Progenitor cell of endocrine pancreas (in vitro differentiated cells): ENCODE results near the gene IER3IP1. TPM values are rescaled to one million over a fixed set of nuclear protein-coding genes. Genes with fewer than 3 reads are reported as not detected.

Experiments
- DNase-seq: peaks from one replicate; pipeline ENCODE4 v3.0.0; 2021; ENCODE audit warnings: low spot score; ENCODE audit not compliant: unreplicated experiment
- H3K27ac Mint-ChIP-seq: 2 replicates; pipeline ENCODE4 v1.8.0; 2021; ENCODE audit warnings: mild to moderate bottlenecking, moderate library complexity, mixed read lengths
- H3K27me3 Mint-ChIP-seq: 2 replicates; pipeline ENCODE4 v1.8.0; 2021; ENCODE audit warnings: mixed read lengths
- H3K36me3 Mint-ChIP-seq: 2 replicates; pipeline ENCODE4 v1.8.0; 2022; ENCODE audit warnings: mixed read lengths; ENCODE audit not compliant: insufficient read depth
- H3K4me1 Mint-ChIP-seq: 2 replicates; pipeline ENCODE4 v1.8.0; 2021; ENCODE audit warnings: low read depth, mixed read lengths
- H3K4me3 Mint-ChIP-seq: 2 replicates; pipeline ENCODE4 v1.8.0; 2021; ENCODE audit warnings: low read depth, mild to moderate bottlenecking, moderate library complexity, mixed read lengths
- H3K9me3 Mint-ChIP-seq: 2 replicates; pipeline ENCODE4 v1.8.0; 2021; ENCODE audit warnings: low read depth, mixed read lengths
- long read RNA-seq: library from polyadenylated mRNA; unstranded; transcript quantifications from one replicate; pipeline ENCODE4 v2.0.0, GENCODE V29; 2020
- total RNA-seq: library from RNA; stranded (reverse); gene quantifications from 2 replicates; pipeline ENCODE4 v1.2.1, GENCODE V29; 2021
- TF ChIP-seq, protein P1 (sequence below): fragments of 200-600 bp; sonication (generic); IDR thresholded peaks from one replicate; pipeline ENCODE4 v1.5.0; 2021; ENCODE audit warnings: antibody characterized with exemption, mild to moderate bottlenecking; ENCODE audit not compliant: unreplicated experiment

IER3IP1 gene
- 8.4 and 9.5 TPM in 2 replicates for total RNA-seq
- long read RNA-seq, transcript IER3IP1-201 (3 exons, 3,689 nt) = major isoform, 226 of 226 reads
- long read RNA-seq, partial matches to known transcripts = 0 of 226 reads
- long read RNA-seq, other reads (novel, unspliced or antisense) = 0 of 226 reads

DNA sequence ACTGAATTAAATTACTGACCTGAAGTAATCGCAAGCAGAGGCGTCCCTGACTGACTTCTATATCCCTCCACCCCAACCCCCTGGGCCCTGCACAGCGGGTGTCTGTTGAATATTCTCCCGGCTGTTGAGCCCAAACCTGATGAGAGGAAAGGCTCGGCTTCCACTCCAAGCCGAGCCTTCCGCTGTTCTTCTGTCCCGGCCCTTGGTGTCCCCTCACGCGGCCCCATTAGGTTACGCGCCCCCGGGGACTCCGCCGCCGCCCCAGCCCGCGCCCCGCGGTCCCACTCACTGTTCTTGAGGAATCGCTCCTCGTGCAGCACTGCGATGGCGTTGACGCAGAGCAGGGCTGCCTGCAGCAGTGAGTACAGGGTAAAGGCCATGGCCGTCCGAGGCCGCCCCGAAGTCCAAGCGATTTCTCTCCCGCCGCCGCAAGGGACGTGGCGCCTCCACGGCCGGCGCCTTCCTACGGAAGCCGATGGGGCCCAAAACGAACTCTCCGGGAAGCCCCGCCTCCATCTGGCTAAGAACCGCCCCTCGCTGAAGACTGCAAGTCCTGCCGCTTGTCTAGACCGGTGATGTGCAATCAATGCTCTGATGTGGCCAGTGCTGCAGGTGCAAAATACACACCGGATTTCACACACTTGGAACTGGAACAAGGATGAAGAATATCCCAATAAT is at the start of gene IER3IP1:
Gene IER3IP1, minus strand, starts transcription at position 467 of the 678 bp plus-strand sequence. Its CDS starts 87 bp downstream, at position 380.
- Mint-ChIP-seq H3K27me3 (no peaks in the 10 kb centered on the region), H3K4me3 (peak within 1 kb of the TSS; percentile 30), H3K27ac (no peak within 1 kb of the TSS), H3K4me1 (no peaks in the 10 kb centered on the region), H3K36me3 (no peaks in the 10 kb centered on the region), H3K9me3 (no peaks in the 10 kb centered on the region)
- DNase-seq = peak; percentile 91
- TF ChIP-seq, protein P1, sequence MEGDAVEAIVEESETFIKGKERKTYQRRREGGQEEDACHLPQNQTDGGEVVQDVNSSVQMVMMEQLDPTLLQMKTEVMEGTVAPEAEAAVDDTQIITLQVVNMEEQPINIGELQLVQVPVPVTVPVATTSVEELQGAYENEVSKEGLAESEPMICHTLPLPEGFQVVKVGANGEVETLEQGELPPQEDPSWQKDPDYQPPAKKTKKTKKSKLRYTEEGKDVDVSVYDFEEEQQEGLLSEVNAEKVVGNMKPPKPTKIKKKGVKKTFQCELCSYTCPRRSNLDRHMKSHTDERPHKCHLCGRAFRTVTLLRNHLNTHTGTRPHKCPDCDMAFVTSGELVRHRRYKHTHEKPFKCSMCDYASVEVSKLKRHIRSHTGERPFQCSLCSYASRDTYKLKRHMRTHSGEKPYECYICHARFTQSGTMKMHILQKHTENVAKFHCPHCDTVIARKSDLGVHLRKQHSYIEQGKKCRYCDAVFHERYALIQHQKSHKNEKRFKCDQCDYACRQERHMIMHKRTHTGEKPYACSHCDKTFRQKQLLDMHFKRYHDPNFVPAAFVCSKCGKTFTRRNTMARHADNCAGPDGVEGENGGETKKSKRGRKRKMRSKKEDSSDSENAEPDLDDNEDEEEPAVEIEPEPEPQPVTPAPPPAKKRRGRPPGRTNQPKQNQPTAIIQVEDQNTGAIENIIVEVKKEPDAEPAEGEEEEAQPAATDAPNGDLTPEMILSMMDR = no peak

- H3K4me3 Mint-ChIP-seq = no peak overlapping the region
- H3K36me3 Mint-ChIP-seq = no peaks in the 10 kb centered on the region
- H3K27me3 Mint-ChIP-seq = peaks cover 45% of the 10 kb centered on the region
- no peaks in the 10 kb centered on the region for H3K4me1 Mint-ChIP-seq
- H3K27ac Mint-ChIP-seq = no peak overlapping the region
- DNase-seq = peak; percentile 19
- TF ChIP-seq, protein P1 = peak; percentile 86
- H3K9me3 Mint-ChIP-seq = no peaks in the 10 kb centered on the region
Observed at GRCh38 chr18:47215554-47216138, 39.5 kb upstream of the IER3IP1 start.

DNA sequence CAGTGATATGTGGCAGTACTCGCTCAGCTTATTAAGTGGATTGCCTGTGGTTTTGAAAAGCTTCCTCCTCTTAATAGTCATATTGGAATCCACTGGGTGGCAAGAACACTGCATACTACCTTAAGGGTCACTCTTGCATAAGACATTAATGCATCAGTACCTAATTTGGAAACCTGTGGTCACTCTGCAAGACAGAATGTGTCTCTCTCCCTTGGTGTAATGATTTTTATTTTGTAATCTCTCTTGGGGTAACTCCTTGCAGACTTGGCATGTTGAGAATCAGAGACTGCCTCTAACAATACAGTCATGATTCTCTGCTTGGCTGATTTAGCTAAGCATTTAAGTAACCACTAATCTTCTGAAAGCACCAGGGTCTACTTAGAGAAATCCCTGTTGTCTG is 33.0 kb upstream of the IER3IP1 start:
- Mint-ChIP-seq H3K27me3 (peaks cover 35% of the 10 kb centered on the region), H3K36me3 (no peaks in the 10 kb centered on the region), H3K27ac (no peak overlapping the region), H3K4me3 (no peak overlapping the region), H3K4me1 (no peaks in the 10 kb centered on the region), H3K9me3 (no peaks in the 10 kb centered on the region)
- TF ChIP-seq, protein P1 = no peak
- no peak for DNase-seq

DNA sequence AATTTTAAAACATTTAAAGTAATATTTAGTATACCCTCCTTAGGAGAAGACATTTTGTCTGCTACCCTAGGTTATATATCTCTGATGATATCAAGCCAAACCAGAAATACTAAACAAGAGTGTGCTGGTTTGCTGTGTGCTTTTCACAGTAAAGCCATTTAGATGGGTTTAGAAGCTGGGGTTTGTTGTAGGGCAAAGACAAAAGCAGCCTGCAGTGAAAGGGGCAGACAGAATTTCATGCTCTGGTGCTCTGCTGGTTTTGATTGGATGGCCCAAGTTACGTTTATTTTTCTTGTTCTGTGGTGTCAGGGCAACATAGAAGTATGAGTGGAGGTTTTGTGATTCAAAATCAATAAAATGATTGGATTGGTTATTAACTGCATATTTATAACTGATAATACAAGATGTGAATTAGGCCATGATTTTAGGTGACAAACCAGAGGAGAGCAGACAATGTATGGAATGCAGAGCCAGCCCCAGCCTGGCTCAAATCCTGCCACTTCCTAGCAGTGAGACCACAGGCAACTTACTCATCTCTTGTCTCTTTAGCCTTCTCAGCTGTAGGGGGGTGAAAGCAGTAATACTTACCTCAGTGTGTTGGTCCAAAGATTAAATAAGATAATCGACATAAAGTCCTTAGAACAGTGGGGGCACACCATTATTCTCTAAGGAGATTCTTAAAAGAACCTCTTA is 30.9 kb upstream of the IER3IP1 start:
- no peak overlapping the region for H3K27ac Mint-ChIP-seq
- TF ChIP-seq, protein P1 = no peak
- H3K4me1 Mint-ChIP-seq = no peaks in the 10 kb centered on the region
- no peaks in the 10 kb centered on the region for H3K9me3 Mint-ChIP-seq
- no peak for DNase-seq
- no peaks in the 10 kb centered on the region for H3K36me3 Mint-ChIP-seq
- no peak overlapping the region for H3K4me3 Mint-ChIP-seq
- H3K27me3 Mint-ChIP-seq = peaks cover 28% of the 10 kb centered on the region

DNA sequence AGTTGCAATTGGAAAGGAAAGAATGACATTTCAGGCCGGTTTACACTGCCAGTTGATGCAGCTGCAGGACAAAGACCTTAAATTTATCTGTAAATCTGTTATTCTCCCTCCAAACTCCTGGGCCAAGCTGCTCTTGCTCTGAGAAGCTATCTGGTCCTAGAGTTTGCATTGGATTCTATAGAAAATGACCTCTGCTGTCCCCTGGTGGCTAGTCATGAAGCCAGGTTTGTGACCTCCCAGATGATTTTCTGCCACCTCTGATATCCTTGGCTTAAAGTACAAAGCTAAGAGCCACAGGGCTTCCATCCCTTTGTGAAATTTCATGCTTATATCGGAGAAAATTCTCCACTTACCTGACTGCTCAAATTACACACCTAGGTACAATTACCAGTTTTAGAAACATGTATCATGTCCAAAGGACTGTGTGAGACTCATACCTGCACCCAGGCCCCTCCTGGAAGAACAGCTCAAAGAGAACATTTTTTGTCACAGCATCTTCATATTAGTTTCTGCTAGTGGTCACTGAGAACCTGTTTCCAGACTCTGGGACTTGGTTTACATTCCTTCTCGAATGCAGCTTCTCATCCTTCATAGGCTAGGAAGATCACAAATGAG is 28.9 kb upstream of the IER3IP1 start:
- Mint-ChIP-seq H3K27ac (no peak overlapping the region), H3K9me3 (no peaks in the 10 kb centered on the region), H3K4me3 (no peak overlapping the region), H3K36me3 (no peaks in the 10 kb centered on the region), H3K27me3 (peaks cover 13% of the 10 kb centered on the region), H3K4me1 (no peaks in the 10 kb centered on the region)
- peak; percentile 26 for DNase-seq
- TF ChIP-seq, protein P1 = peak; percentile 81
